ENCODE measurements around the gene DNAJC15. TPM values are rescaled to one million over a fixed set of nuclear protein-coding genes. Genes with fewer than 3 reads are reported as not detected.

DNAJC15 gene
- total and polyA plus RNA-seq, 2 of the 4 experiments (the other 2 are of a cell fraction) = 7.0 to 22.0 TPM

GRCh38 chr13:42981317-42981716 lies 42.1 kb upstream of the DNAJC15 start:
- ATAC-seq (ENCODE audit: low read depth) = peak; percentile 89
- Histone ChIP-seq H2AK5ac (ENCODE audit: low read depth, low read length) (no peak overlapping the region), H2BK5ac (ENCODE audit: low read depth, low read length, poor library complexity, severe bottlenecking) (no peak overlapping the region), H2BK20ac (ENCODE audit: low read depth, low read length) (no peak overlapping the region), H3K36me3 (ENCODE audit: control insufficient read depth, insufficient read depth, low read length) (no peaks in the 10 kb centered on the region), H3K9ac (ENCODE audit: low read depth, low read length) (no peak overlapping the region), H2BK120ac (ENCODE audit: low read depth, low read length) (no peak overlapping the region), H3K18ac (ENCODE audit: low read depth, low read length) (no peak overlapping the region), H2AK9ac (replicated peaks; ENCODE audit: low read depth, low read length, poor library complexity) (no peak overlapping the region), H3K27ac (ENCODE audit: insufficient read depth, low read length) (no peak overlapping the region), H2BK15ac (ENCODE audit: low read depth, low read length) (no peak overlapping the region), H4K20me1 (ENCODE audit: insufficient read depth, low read length) (no peaks in the 10 kb centered on the region), H3K56ac (ENCODE audit: extremely low read depth, insufficient read depth, low read length) (no peak overlapping the region), H3K4me3 (ENCODE audit: insufficient read depth, low read depth, low read length) (no peak overlapping the region), H3K27me3 (ENCODE audit: control insufficient read depth, insufficient read depth, low read length) (no peaks in the 10 kb centered on the region), H3K4me1 (ENCODE audit: control insufficient read depth, insufficient read depth, low read length) (no peaks in the 10 kb centered on the region), H3K4ac (ENCODE audit: low read depth, low read length) (no peak overlapping the region), H3K9me1 (ENCODE audit: insufficient read depth, low read length) (no peaks in the 10 kb centered on the region), H4K8ac (ENCODE audit: low read depth in 2 of 2, low read length in 2 of 2) (no peak overlapping the region), H3K9me3 (ENCODE audit: control insufficient read depth, insufficient read depth, low read length) (no peaks in the 10 kb centered on the region; the same call in 1 of the 2 replicates), H2AFZ (replicated peaks; ENCODE audit: low read length, poor library complexity) (no peak overlapping the region), H3K23ac (ENCODE audit: low read depth, low read length) (no peak overlapping the region), H3K4me2 (ENCODE audit: low read depth, low read length) (peak overlapping the region; percentile 35; the same call in 1 of the 2 replicates), H4K91ac (ENCODE audit: insufficient read depth, low read depth, low read length) (no peak overlapping the region), H3K14ac (replicated peaks; ENCODE audit: low read depth, low read length) (no peak overlapping the region), H3K79me1 (ENCODE audit: low read depth in 1 of 2, low read length in 2 of 2) (no peaks in the 10 kb centered on the region), H4K5ac (ENCODE audit: low read depth, low read length) (no peak overlapping the region)
- dilution Hi-C loops (cut with HindIII; ENCODE audit: low sequenced_read_pairs, unreplicated experiment) (no loop called here), intact Hi-C loops (cut with micrococcal nuclease) (no loop called here), in situ Hi-C loops (cut with MboI; ENCODE audit: low sequenced_read_pairs) (no loop called here)
- no CpG with 5 or more reads among the region's 3 CpGs for WGBS, 2 experiments (ENCODE audit: extremely low coverage in 2 of 2, insufficient read length in 1 of 2)
- ChIA-PET CTCF (interaction anchor here (0.6 to 1.1 kb wide), 2 partner anchors 9 to 12 kb away, joined by 3 read pairs; no protein-coding TSS in a partner anchor), POLR2A (ENCODE audit: unreplicated experiment) (interaction anchor here (0.6 kb wide), 1 partner anchor 118 kb away, joined by 3 read pairs; no protein-coding TSS in a partner anchor)
- no TSS peak for BruUV-seq (replicated peaks)
- TF ChIP-seq MAZ (IDR thresholded peaks at IDR 0.05; ENCODE audit: borderline replicate concordance, low read depth, low read length) (no peak), USF2 (IDR thresholded peaks at IDR 0.05; ENCODE audit: low read depth, low read length) (no peak), FOS (IDR thresholded peaks at IDR 0.05; ENCODE audit: low read depth, low read length) (no peak), BHLHE40 (IDR thresholded peaks at IDR 0.05; ENCODE audit: low read depth, low read length) (no peak), POLR2A (IDR thresholded peaks at IDR 0.05; ENCODE audit: low read depth, low read length) (no peak), MAFK (IDR thresholded peaks at IDR 0.05; ENCODE audit: low read depth, low read length) (no peak)
- peak; percentile 54 for DNase-seq
